PC-9 (cell line): ENCODE measurements around the gene TESMIN. TPM values are rescaled to one million over a fixed set of nuclear protein-coding genes. Genes with fewer than 3 reads are reported as not detected.

Experiments
- BruUV-seq: library from RNA; stranded (reverse); fragments of 400-500 nt; replicated peaks from 2 replicates; lab custom pipeline; 2021; lab: Mats Ljungman, UMichigan
- CTCF ChIA-PET: fragments of 300-600 bp; sonication (Branson Sonifier 250); formaldehyde crosslinking; loops from one replicate; lab custom pipeline; 2022; ENCODE audit warnings: antibody characterized with exemption; lab: Charles Lee
- POLR2A ChIA-PET: fragments of 300-600 bp; sonication (Branson Sonifier 250); formaldehyde crosslinking; loops from one replicate; lab custom pipeline; 2022; ENCODE audit warnings: antibody characterized with exemption; ENCODE audit not compliant: unreplicated experiment; lab: Charles Lee
- DNase-seq, 2 experiments: peaks; one replicate each; pipeline versions ENCODE4 v3.0.0 to v3.0.0-alpha.2; 2015 to 2022; ENCODE audit warnings: mixed read lengths in 1 of 2
- H2AFZ ChIP-seq: fragments of 200-600 bp; sonication (generic); 2 replicates; pipeline ENCODE4 v1.8.1; 2017; ENCODE audit warnings: antibody characterized with exemption
- H3F3A ChIP-seq: fragments of 200-600 bp; sonication (generic); 2 replicates; pipeline ENCODE4 v1.8.1; 2017; ENCODE audit warnings: antibody characterized with exemption, mild to moderate bottlenecking, low read depth; ENCODE audit not compliant: insufficient read depth
- H3K27ac ChIP-seq: fragments of 200-600 bp; sonication (generic); 2 replicates; pipeline ENCODE4 v1.6.1; 2016; ENCODE audit warnings: mixed run types
- H3K27me3 ChIP-seq: fragments of 200-600 bp; sonication (generic); 2 replicates; pipeline ENCODE4 v1.6.1; 2016; ENCODE audit warnings: low read depth, mixed run types; ENCODE audit not compliant: insufficient read depth
- H3K36me3 ChIP-seq: fragments of 200-600 bp; sonication (generic); 2 replicates; pipeline ENCODE4 v1.6.1; 2016; ENCODE audit warnings: low read depth, mixed run types
- H3K4me1 ChIP-seq: fragments of 200-600 bp; sonication (generic); replicated peaks from 2 replicates; pipeline ENCODE4 v1.6.1; 2016; ENCODE audit warnings: mixed run types; ENCODE audit not compliant: insufficient read depth
- H3K4me2 ChIP-seq: fragments of 200-600 bp; sonication (generic); 2 replicates; pipeline ENCODE4 v1.6.1; 2017; ENCODE audit warnings: mixed run types
- H3K4me3 ChIP-seq: fragments of 200-600 bp; sonication (generic); 2 replicates; pipeline ENCODE4 v1.6.1; 2016; ENCODE audit warnings: mixed run types
- H3K79me2 ChIP-seq: fragments of 200-600 bp; sonication (generic); 2 replicates; pipeline ENCODE4 v1.6.1; 2017; ENCODE audit warnings: low read depth, mixed run types
- H3K9me2 ChIP-seq: fragments of 200-600 bp; sonication (generic); 2 replicates; pipeline ENCODE4 v1.8.1; 2017; ENCODE audit warnings: mild to moderate bottlenecking; ENCODE audit not compliant: insufficient read depth
- H3K9me3 ChIP-seq: fragments of 200-600 bp; sonication (generic); 2 replicates; pipeline ENCODE4 v1.8.1; 2016; ENCODE audit warnings: low read depth; ENCODE audit not compliant: insufficient read depth
- H4K20me1 ChIP-seq: fragments of 200-600 bp; sonication (generic); 2 replicates; pipeline ENCODE4 v1.8.1; 2017; ENCODE audit not compliant: insufficient read depth
- EZH2 ChIP-seq: fragments of 200-600 bp; sonication (generic); IDR thresholded peaks from 2 replicates; pipeline ENCODE4 v1.8.0; 2017; ENCODE audit warnings: antibody characterized with exemption, low read depth
- intact Hi-C: fragments of 100-400 bp; cut with micrococcal nuclease; formaldehyde crosslinking; loops from one replicate; pipeline ENCODE4 v1.10.0; 2022; ENCODE audit not compliant: unreplicated experiment
- total RNA-seq: library from RNA; stranded (reverse); gene quantifications from 2 replicates; pipeline ENCODE4 v1.2.3, GENCODE V29; 2021
- TF ChIP-seq, protein P1 (sequence below): fragments of 200-600 bp; sonication (generic); conservative IDR thresholded peaks from 2 replicates; pipeline ENCODE4 v1.6.1; 2017; ENCODE audit warnings: mixed run types, antibody characterized with exemption, mild to moderate bottlenecking, moderate library complexity

TESMIN gene
- total RNA-seq, 1 experiment from 2014 or later: 23.9 TPM

DNA sequence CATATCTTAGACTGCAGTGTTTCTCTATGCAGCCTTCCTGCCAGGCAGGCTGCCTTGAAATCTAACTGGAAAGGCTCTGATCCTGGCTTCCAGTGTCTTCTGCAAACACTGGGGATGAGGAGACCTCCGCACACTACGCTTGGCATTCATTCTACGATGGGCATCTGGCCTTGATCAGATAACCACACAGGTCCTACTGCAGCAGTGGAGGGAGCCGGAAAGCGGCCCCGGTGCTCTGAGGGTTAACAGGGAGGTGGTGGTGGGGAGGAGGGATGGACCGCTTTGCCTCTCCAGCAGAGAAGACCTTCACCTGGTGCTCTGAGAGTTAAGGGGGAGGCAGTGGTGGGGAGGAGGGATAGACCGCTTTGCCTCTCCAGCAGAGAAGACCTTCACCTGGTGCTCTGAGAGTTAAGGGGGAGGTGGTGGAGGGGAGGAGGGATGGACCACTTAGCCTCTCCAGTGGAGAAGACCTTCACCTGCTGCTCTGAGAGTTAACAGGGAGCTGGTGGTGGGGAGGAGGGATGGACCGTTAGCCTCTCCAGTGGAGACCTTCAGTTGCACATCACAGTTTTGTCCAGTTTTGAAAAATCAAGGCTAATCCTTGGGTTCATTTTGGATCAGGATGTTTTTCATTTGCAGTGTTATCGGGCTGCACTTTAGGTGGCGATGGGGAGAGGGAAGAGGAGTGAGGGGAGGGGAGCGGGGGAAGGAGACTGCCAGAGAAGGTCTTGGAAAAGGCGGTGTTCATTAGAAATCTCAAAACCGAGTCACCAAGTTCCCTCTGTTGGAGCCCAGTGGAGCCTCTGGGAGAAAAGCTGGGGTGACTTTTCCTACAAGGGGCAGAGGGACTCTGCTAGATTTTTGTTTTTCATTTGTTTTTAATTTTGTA, 61.3 kb downstream of the TESMIN start:
- Histone ChIP-seq H3K4me3 (no peak overlapping the region), H4K20me1 (no peaks in the 10 kb centered on the region), H3K79me2 (no peaks in the 10 kb centered on the region), H3K27me3 (peaks cover 14% of the 10 kb centered on the region), H3K9me3 (no peaks in the 10 kb centered on the region), H3K27ac (no peak overlapping the region), H3F3A (no peaks in the 10 kb centered on the region), H3K4me2 (no peak overlapping the region), H3K36me3 (no peaks in the 10 kb centered on the region), H3K4me1 (peaks cover 5% of the 10 kb centered on the region; the same call in 1 of the 2 replicates), H3K9me2 (no peaks in the 10 kb centered on the region), H2AFZ (no peak overlapping the region)
- TF ChIP-seq, protein P1, sequence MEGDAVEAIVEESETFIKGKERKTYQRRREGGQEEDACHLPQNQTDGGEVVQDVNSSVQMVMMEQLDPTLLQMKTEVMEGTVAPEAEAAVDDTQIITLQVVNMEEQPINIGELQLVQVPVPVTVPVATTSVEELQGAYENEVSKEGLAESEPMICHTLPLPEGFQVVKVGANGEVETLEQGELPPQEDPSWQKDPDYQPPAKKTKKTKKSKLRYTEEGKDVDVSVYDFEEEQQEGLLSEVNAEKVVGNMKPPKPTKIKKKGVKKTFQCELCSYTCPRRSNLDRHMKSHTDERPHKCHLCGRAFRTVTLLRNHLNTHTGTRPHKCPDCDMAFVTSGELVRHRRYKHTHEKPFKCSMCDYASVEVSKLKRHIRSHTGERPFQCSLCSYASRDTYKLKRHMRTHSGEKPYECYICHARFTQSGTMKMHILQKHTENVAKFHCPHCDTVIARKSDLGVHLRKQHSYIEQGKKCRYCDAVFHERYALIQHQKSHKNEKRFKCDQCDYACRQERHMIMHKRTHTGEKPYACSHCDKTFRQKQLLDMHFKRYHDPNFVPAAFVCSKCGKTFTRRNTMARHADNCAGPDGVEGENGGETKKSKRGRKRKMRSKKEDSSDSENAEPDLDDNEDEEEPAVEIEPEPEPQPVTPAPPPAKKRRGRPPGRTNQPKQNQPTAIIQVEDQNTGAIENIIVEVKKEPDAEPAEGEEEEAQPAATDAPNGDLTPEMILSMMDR: no peak
- TF ChIP-seq EZH2: no peak
- ChIA-PET POLR2A (no interaction called here), CTCF (no interaction called here)
- intact Hi-C loops: no loop called here
- DNase-seq: no peak
- no TSS peak for BruUV-seq

DNA sequence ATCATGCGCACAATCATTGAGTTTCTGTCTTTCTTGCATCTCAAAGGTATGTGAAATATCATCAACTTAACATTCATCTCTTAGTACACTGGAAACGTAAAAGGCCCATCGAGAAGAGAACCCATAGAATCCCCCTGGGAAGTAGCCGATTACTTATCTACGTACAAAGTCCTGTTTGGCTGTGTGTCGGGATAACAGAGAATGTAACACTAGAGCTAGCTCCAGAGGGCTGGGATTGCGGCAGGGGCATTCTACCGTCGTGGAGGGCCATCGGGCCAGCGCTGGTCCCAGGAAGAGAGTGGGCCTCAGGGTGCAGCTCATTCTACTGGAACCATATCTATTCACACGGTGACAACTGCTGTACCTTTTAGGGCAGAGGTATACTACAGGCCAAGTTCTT, 62.4 kb downstream of the TESMIN start:
- DNase-seq: no peak
- H3K4me2 ChIP-seq: no peak overlapping the region
- H3K4me3 ChIP-seq: no peak overlapping the region
- no TSS peak for BruUV-seq
- no peaks in the 10 kb centered on the region for H3K36me3 ChIP-seq
- no peaks in the 10 kb centered on the region for H3K9me2 ChIP-seq
- no peak overlapping the region for H3K27ac ChIP-seq
- no peaks in the 10 kb centered on the region for H3K9me3 ChIP-seq
- H3K4me1 ChIP-seq: peaks cover 8% of the 10 kb centered on the region; the same call in 1 of the 2 replicates
- TF ChIP-seq, protein P1: no peak
- H3F3A ChIP-seq: no peaks in the 10 kb centered on the region; the same call in 1 of the 2 replicates
- no peak overlapping the region for H2AFZ ChIP-seq
- no peaks in the 10 kb centered on the region for H4K20me1 ChIP-seq
- H3K27me3 ChIP-seq: peaks cover 17% of the 10 kb centered on the region
- intact Hi-C loops: no loop called here
- CTCF ChIA-PET: no interaction called here
- POLR2A ChIA-PET: no interaction called here
- no peaks in the 10 kb centered on the region for H3K79me2 ChIP-seq

DNA sequence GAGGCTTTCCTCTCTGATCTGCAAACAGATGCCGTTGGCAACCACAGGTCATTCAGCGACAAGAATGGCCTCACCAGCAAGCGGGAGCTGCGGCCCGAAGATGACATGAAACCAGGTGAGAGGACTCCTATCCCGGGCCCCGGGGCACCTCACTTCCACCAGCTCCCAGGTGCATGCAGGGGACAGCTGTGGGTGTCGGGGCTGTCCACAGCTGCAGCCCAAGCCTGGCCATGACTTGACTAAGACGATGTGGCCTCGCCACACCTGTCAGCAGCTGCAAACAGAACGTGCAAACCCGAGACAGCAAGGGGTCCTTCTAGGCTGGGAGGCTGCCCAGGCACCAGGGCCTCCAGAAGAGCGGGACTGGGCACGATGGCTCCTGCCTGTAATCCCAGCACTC, 63.3 kb downstream of the TESMIN start:
- TF ChIP-seq, protein P1: no peak
- TF ChIP-seq EZH2: no peak
- Histone ChIP-seq H3K9me3 (no peaks in the 10 kb centered on the region), H3F3A (no peaks in the 10 kb centered on the region; the same call in 1 of the 2 replicates), H3K4me2 (no peak overlapping the region), H2AFZ (no peak overlapping the region), H4K20me1 (no peaks in the 10 kb centered on the region), H3K9me2 (no peaks in the 10 kb centered on the region), H3K27ac (no peak overlapping the region), H3K4me1 (peaks cover 8% of the 10 kb centered on the region; the same call in 1 of the 2 replicates), H3K27me3 (peaks cover 26% of the 10 kb centered on the region), H3K36me3 (no peaks in the 10 kb centered on the region), H3K79me2 (no peaks in the 10 kb centered on the region), H3K4me3 (no peak overlapping the region)
- no peak for DNase-seq
- intact Hi-C loops: no loop called here
- ChIA-PET POLR2A (no interaction called here), CTCF (no interaction called here)
- no TSS peak for BruUV-seq
